DND-41 (cell line): ENCODE results near the gene ANKFN1.
"Not testable (repeated sequence)": the region's sequence is repeated elsewhere in the genome, so short reads cannot be mapped to it uniquely, and the experiment has no call there.

Source experiments
- ATAC-seq: fragments of 200-7000 bp; cut with Tn5 transposase; 3 replicates; pipeline ENCODE4 v1.9.1; 2021; ENCODE audit warnings: low read depth; ENCODE audit not compliant: insufficient read depth
- DNase-seq: peaks from one replicate; pipeline ENCODE4 v3.0.0-alpha.2; 2020
- H2AFZ ChIP-seq: 2 replicates; pipeline ENCODE4 v1.6.0; 2012; ENCODE audit warnings: low read depth, low read length
- H3K27ac ChIP-seq: 2 replicates; pipeline ENCODE4 v1.5.1; 2012; ENCODE audit warnings: low read length, inconsistent platforms
- H3K27me3 ChIP-seq: fragments of 200-600 bp; sonication (generic); 2 replicates; pipeline ENCODE4 v1.6.0; 2012; ENCODE audit warnings: low read length, mild to moderate bottlenecking, inconsistent platforms; ENCODE audit not compliant: insufficient read depth, poor library complexity
- H3K36me3 ChIP-seq: 2 replicates; pipeline ENCODE4 v1.5.1; 2012; ENCODE audit warnings: low read length, inconsistent platforms; ENCODE audit not compliant: insufficient read depth
- H3K4me1 ChIP-seq: 2 replicates; pipeline ENCODE4 v1.5.1; 2012; ENCODE audit warnings: mild to moderate bottlenecking, low read length; ENCODE audit not compliant: insufficient read depth
- H3K4me2 ChIP-seq: 2 replicates; pipeline ENCODE4 v1.6.0; 2012; ENCODE audit warnings: mild to moderate bottlenecking, moderate library complexity, low read length, inconsistent platforms; ENCODE audit not compliant: insufficient read depth
- H3K4me3 ChIP-seq, 2 experiments: fragments of 200-600 bp in 1 of 2; shearing (Covaris generic) in 1 of 2; 2 replicates each; pipeline ENCODE4 v1.5.1; 2012 to 2016; ENCODE audit warnings: inconsistent platforms in 2 of 2, low read length in 2 of 2, mild to moderate bottlenecking in 2 of 2, low read depth in 1 of 2, moderate library complexity in 1 of 2
- H3K79me2 ChIP-seq: 2 replicates; pipeline ENCODE4 v1.6.0; 2012; ENCODE audit warnings: low read length, inconsistent platforms; ENCODE audit not compliant: insufficient read depth
- H3K9ac ChIP-seq: 2 replicates; pipeline ENCODE4 v1.6.0; 2012; ENCODE audit warnings: low read depth, mild to moderate bottlenecking, inconsistent platforms, low read length, moderate library complexity
- H3K9me3 ChIP-seq: 2 replicates; pipeline ENCODE4 v1.5.1; 2012; ENCODE audit warnings: low read length, moderate library complexity, mild to moderate bottlenecking, inconsistent platforms; ENCODE audit not compliant: insufficient read depth, severe bottlenecking
- H4K20me1 ChIP-seq: 2 replicates; pipeline ENCODE4 v1.6.0; 2012; ENCODE audit warnings: low read length; ENCODE audit not compliant: insufficient read depth
- EZH2 ChIP-seq: IDR thresholded peaks from 3 replicates; pipeline ENCODE4 v1.6.1; 2012; ENCODE audit warnings: borderline replicate concordance, low read depth, mild to moderate bottlenecking, moderate library complexity, low read length, inconsistent platforms; ENCODE audit not compliant: severe bottlenecking
- TF ChIP-seq, protein P1 (sequence below): IDR thresholded peaks from 2 replicates; pipeline ENCODE4 v1.5.1; 2012; ENCODE audit warnings: borderline replicate concordance, low read length, moderate library complexity, mild to moderate bottlenecking; ENCODE audit not compliant: poor library complexity, severe bottlenecking; ENCODE audit errors: extremely low read depth

The ANKFN1 gene

GRCh38 chr17:56393156-56393555 lies 239.9 kb downstream of the ANKFN1 start:
- no peak overlapping the region for H3K9ac ChIP-seq
- H3K27ac ChIP-seq = no peak overlapping the region
- DNase-seq (no peak), ATAC-seq (no peak)
- H2AFZ ChIP-seq = no peak overlapping the region
- no peaks in the 10 kb centered on the region for H3K79me2 ChIP-seq
- TF ChIP-seq, protein P1, sequence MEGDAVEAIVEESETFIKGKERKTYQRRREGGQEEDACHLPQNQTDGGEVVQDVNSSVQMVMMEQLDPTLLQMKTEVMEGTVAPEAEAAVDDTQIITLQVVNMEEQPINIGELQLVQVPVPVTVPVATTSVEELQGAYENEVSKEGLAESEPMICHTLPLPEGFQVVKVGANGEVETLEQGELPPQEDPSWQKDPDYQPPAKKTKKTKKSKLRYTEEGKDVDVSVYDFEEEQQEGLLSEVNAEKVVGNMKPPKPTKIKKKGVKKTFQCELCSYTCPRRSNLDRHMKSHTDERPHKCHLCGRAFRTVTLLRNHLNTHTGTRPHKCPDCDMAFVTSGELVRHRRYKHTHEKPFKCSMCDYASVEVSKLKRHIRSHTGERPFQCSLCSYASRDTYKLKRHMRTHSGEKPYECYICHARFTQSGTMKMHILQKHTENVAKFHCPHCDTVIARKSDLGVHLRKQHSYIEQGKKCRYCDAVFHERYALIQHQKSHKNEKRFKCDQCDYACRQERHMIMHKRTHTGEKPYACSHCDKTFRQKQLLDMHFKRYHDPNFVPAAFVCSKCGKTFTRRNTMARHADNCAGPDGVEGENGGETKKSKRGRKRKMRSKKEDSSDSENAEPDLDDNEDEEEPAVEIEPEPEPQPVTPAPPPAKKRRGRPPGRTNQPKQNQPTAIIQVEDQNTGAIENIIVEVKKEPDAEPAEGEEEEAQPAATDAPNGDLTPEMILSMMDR = no peak
- no peak for TF ChIP-seq EZH2
- no peaks in the 10 kb centered on the region for H3K36me3 ChIP-seq
- no peaks in the 10 kb centered on the region for H4K20me1 ChIP-seq
- H3K4me3 ChIP-seq = no peak overlapping the region
- no peaks in the 10 kb centered on the region for H3K4me1 ChIP-seq
- H3K9me3 ChIP-seq = no peaks in the 10 kb centered on the region
- no peaks in the 10 kb centered on the region for H3K27me3 ChIP-seq
- no peak overlapping the region for H3K4me2 ChIP-seq

DNA sequence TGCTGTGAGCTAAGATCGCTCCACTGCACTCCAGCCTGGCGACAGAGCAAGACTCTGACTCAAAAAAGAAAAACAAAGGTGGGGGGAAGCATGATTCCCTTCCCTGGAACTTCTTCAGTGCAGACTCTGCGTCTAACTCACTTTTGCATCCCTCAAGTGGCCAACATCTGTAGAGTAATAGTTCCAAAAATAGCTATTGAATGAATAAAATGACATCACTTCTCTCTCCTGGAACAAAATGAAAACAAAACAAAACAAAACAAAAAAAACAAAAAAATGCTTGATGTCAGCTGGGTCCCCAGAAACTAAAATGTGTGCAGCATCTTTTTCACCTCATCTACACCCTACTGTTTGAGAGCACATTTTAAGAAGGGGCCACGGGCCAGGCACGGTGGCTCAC lies 242.5 kb downstream of the ANKFN1 start:
- H2AFZ ChIP-seq = no peak overlapping the region
- H3K9ac ChIP-seq = no peak overlapping the region
- TF ChIP-seq, protein P1 = no peak
- TF ChIP-seq EZH2 = no peak
- no peak overlapping the region for H3K4me2 ChIP-seq
- H4K20me1 ChIP-seq = no peaks in the 10 kb centered on the region
- no peak for ATAC-seq
- H3K4me3 ChIP-seq = no peak overlapping the region
- DNase-seq = no peak
- H3K9me3 ChIP-seq = no peaks in the 10 kb centered on the region
- H3K27me3 ChIP-seq = no peaks in the 10 kb centered on the region
- H3K27ac ChIP-seq = no peak overlapping the region
- no peaks in the 10 kb centered on the region for H3K4me1 ChIP-seq
- no peaks in the 10 kb centered on the region for H3K79me2 ChIP-seq
- no peaks in the 10 kb centered on the region for H3K36me3 ChIP-seq

GRCh38 chr17:56407086-56407485 lies 253.8 kb downstream of the ANKFN1 start:
- Histone ChIP-seq H3K4me3 (no peak overlapping the region), H3K79me2 (no peaks in the 10 kb centered on the region), H4K20me1 (no peaks in the 10 kb centered on the region), H2AFZ (no peak overlapping the region), H3K36me3 (no peaks in the 10 kb centered on the region), H3K27ac (no peak overlapping the region), H3K4me2 (no peak overlapping the region), H3K9me3 (no peaks in the 10 kb centered on the region), H3K9ac (no peak overlapping the region), H3K27me3 (no peaks in the 10 kb centered on the region), H3K4me1 (no peaks in the 10 kb centered on the region)
- DNase-seq (no peak), ATAC-seq (no peak)
- TF ChIP-seq EZH2 = no peak
- TF ChIP-seq, protein P1 = no peak

GRCh38 chr17:56412356-56412755 lies 259.1 kb downstream of the ANKFN1 start:
- not testable (repeated sequence) for ATAC-seq, H3K4me1 ChIP-seq, H3K79me2 ChIP-seq, H3K4me2 ChIP-seq, H3K36me3 ChIP-seq, H3K9me3 ChIP-seq, H4K20me1 ChIP-seq, H2AFZ ChIP-seq, H3K4me3 ChIP-seq, H3K27ac ChIP-seq, DNase-seq, H3K27me3 ChIP-seq, H3K9ac ChIP-seq
